ENCODE data around the gene VIPR2. TPM values are rescaled to one million over a fixed set of nuclear protein-coding genes. Genes with fewer than 3 reads are reported as not detected.

The VIPR2 gene
- total and polyA plus RNA-seq, 2 experiments from 2014 or later, result 1.3 to 2.7 TPM

GRCh38 chr7:159191236-159191635, 46.6 kb upstream of the VIPR2 start:
- Histone ChIP-seq H3K27ac (ENCODE audit: low read depth) (no peak overlapping the region), H3K9me2 (ENCODE audit: insufficient read depth) (no peaks in the 10 kb centered on the region), H3F3A (replicated peaks; ENCODE audit: low read depth) (no peaks in the 10 kb centered on the region), H3K4me3 (no peak overlapping the region), H3K79me2 (replicated peaks; ENCODE audit: insufficient read depth) (no peaks in the 10 kb centered on the region), H3K4me1 (ENCODE audit: insufficient read depth) (no peaks in the 10 kb centered on the region), H3K36me3 (ENCODE audit: insufficient read depth) (0 out of 2 replicates have a peak, but pooled peaks cover 8% of the 10 kb centered on the region), H3K4me2 (no peak overlapping the region), H3K27me3 (ENCODE audit: insufficient read depth) (no peaks in the 10 kb centered on the region), H4K20me1 (replicated peaks; ENCODE audit: insufficient read depth) (no peaks in the 10 kb centered on the region), H2AFZ (no peak overlapping the region)
- ATAC-seq (no peak), DNase-seq (ENCODE audit: low spot score) (no peak)
- Mint-ChIP-seq H3K27me3 (ENCODE audit: insufficient read depth, low read depth, poor library complexity) (peaks cover 2% of the 10 kb centered on the region), H3K4me3 (no peak overlapping the region), H3K4me1 (peaks cover 2% of the 10 kb centered on the region; the same call in 1 of the 3 replicates), H3K36me3 (ENCODE audit: low read depth) (peaks cover 25% of the 10 kb centered on the region), H3K27ac (no peak overlapping the region), H3K9me3 (peaks cover 91% of the 10 kb centered on the region)
- TF ChIP-seq NANOG (IDR thresholded peaks at IDR 0.05; ENCODE audit: borderline replicate concordance), result no peak
- no peak for TF ChIP-seq ETS1 (IDR thresholded peaks at IDR 0.05)
- TF ChIP-seq ZNF331 (CRISPR knock-in tag; IDR thresholded peaks at IDR 0.05; ENCODE audit: low read depth), result no peak
- no peak for TF ChIP-seq JUNB (IDR thresholded peaks at IDR 0.05; ENCODE audit: unreplicated experiment)
- TF ChIP-seq, protein P1, sequence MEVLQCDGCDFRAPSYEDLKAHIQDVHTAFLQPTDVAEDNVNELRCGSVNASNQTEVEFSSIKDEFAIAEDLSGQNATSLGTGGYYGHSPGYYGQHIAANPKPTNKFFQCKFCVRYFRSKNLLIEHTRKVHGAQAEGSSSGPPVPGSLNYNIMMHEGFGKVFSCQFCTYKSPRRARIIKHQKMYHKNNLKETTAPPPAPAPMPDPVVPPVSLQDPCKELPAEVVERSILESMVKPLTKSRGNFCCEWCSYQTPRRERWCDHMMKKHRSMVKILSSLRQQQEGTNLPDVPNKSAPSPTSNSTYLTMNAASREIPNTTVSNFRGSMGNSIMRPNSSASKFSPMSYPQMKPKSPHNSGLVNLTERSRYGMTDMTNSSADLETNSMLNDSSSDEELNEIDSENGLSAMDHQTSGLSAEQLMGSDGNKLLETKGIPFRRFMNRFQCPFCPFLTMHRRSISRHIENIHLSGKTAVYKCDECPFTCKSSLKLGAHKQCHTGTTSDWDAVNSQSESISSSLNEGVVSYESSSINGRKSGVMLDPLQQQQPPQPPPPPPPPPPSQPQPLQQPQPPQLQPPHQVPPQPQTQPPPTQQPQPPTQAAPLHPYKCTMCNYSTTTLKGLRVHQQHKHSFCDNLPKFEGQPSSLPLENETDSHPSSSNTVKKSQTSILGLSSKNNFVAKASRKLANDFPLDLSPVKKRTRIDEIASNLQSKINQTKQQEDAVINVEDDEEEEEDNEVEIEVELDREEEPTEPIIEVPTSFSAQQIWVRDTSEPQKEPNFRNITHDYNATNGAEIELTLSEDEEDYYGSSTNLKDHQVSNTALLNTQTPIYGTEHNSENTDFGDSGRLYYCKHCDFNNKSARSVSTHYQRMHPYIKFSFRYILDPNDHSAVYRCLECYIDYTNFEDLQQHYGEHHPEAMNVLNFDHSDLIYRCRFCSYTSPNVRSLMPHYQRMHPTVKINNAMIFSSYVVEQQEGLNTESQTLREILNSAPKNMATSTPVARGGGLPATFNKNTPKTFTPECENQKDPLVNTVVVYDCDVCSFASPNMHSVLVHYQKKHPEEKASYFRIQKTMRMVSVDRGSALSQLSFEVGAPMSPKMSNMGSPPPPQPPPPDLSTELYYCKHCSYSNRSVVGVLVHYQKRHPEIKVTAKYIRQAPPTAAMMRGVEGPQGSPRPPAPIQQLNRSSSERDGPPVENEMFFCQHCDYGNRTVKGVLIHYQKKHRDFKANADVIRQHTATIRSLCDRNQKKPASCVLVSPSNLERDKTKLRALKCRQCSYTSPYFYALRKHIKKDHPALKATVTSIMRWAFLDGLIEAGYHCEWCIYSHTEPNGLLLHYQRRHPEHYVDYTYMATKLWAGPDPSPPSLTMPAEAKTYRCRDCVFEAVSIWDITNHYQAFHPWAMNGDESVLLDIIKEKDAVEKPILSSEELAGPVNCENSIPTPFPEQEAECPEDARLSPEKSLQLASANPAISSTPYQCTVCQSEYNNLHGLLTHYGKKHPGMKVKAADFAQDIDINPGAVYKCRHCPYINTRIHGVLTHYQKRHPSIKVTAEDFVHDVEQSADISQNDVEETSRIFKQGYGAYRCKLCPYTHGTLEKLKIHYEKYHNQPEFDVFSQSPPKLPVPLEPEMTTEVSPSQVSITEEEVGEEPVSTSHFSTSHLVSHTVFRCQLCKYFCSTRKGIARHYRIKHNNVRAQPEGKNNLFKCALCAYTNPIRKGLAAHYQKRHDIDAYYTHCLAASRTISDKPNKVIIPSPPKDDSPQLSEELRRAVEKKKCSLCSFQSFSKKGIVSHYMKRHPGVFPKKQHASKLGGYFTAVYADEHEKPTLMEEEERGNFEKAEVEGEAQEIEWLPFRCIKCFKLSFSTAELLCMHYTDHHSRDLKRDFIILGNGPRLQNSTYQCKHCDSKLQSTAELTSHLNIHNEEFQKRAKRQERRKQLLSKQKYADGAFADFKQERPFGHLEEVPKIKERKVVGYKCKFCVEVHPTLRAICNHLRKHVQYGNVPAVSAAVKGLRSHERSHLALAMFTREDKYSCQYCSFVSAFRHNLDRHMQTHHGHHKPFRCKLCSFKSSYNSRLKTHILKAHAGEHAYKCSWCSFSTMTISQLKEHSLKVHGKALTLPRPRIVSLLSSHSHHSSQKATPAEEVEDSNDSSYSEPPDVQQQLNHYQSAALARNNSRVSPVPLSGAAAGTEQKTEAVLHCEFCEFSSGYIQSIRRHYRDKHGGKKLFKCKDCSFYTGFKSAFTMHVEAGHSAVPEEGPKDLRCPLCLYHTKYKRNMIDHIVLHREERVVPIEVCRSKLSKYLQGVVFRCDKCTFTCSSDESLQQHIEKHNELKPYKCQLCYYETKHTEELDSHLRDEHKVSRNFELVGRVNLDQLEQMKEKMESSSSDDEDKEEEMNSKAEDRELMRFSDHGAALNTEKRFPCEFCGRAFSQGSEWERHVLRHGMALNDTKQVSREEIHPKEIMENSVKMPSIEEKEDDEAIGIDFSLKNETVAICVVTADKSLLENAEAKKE (CRISPR knock-in tag; IDR thresholded peaks at IDR 0.05), result no peak

DNA sequence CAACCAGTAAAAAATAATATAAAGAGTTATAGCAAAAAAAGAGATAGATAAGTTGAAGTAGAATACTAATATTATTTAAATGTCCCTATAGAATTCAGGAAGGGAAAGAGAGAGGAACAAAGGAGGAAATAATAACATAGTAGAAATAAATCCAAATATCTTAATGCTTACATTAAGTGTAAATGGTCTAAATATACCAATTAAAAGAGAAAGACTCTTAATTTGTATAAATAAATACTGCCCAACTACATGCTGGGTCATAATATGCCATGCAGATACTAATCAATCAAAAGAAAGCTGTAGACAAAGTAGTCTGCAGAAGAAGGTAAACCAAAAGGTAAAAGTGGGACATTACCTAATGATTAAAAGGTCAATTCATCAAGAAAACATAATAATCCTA, 43.3 kb upstream of the VIPR2 start:
- no peaks in the 10 kb centered on the region for H4K20me1 ChIP-seq (replicated peaks; ENCODE audit: insufficient read depth)
- no peaks in the 10 kb centered on the region for H3K9me2 ChIP-seq (ENCODE audit: insufficient read depth)
- peaks cover 2% of the 10 kb centered on the region; the same call in 1 of the 3 replicates for H3K4me1 Mint-ChIP-seq
- peaks cover 8% of the 10 kb centered on the region; the same call in 1 of the 2 replicates for H3K36me3 ChIP-seq (ENCODE audit: insufficient read depth)
- no peaks in the 10 kb centered on the region for H3K27me3 ChIP-seq (ENCODE audit: insufficient read depth)
- no peaks in the 10 kb centered on the region for H3F3A ChIP-seq (replicated peaks; ENCODE audit: low read depth)
- no peak overlapping the region for H3K4me2 ChIP-seq
- H2AFZ ChIP-seq, result no peak overlapping the region
- no peaks in the 10 kb centered on the region for H3K4me1 ChIP-seq (ENCODE audit: insufficient read depth)
- H3K79me2 ChIP-seq (replicated peaks; ENCODE audit: insufficient read depth), result no peaks in the 10 kb centered on the region
- TF ChIP-seq EZH2 (IDR thresholded peaks at IDR 0.05; ENCODE audit: low read depth, unreplicated experiment) (no peak), ZNF331 (CRISPR knock-in tag; IDR thresholded peaks at IDR 0.05; ENCODE audit: low read depth) (no peak), JUNB (IDR thresholded peaks at IDR 0.05; ENCODE audit: unreplicated experiment) (no peak), CREB1 (CRISPR knock-in tag; IDR thresholded peaks at IDR 0.05; ENCODE audit: low read depth) (no peak), EZH2phosphoT487 (IDR thresholded peaks at IDR 0.05; ENCODE audit: unreplicated experiment) (no peak)
- TF ChIP-seq, protein P2, sequence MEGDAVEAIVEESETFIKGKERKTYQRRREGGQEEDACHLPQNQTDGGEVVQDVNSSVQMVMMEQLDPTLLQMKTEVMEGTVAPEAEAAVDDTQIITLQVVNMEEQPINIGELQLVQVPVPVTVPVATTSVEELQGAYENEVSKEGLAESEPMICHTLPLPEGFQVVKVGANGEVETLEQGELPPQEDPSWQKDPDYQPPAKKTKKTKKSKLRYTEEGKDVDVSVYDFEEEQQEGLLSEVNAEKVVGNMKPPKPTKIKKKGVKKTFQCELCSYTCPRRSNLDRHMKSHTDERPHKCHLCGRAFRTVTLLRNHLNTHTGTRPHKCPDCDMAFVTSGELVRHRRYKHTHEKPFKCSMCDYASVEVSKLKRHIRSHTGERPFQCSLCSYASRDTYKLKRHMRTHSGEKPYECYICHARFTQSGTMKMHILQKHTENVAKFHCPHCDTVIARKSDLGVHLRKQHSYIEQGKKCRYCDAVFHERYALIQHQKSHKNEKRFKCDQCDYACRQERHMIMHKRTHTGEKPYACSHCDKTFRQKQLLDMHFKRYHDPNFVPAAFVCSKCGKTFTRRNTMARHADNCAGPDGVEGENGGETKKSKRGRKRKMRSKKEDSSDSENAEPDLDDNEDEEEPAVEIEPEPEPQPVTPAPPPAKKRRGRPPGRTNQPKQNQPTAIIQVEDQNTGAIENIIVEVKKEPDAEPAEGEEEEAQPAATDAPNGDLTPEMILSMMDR (conservative IDR thresholded peaks at IDR 0.05; ENCODE audit: low read depth in 2 of 2), result no peak
- ATAC-seq (no peak), DNase-seq (ENCODE audit: low spot score) (no peak)
- H3K9me3 Mint-ChIP-seq, result peaks cover 91% of the 10 kb centered on the region
- no peak overlapping the region for H3K4me3 ChIP-seq
- no peak overlapping the region for H3K27ac Mint-ChIP-seq
- H3K4me3 Mint-ChIP-seq, result no peak overlapping the region
- H3K36me3 Mint-ChIP-seq (ENCODE audit: low read depth), result peaks cover 32% of the 10 kb centered on the region
- peaks cover 2% of the 10 kb centered on the region for H3K27me3 Mint-ChIP-seq (ENCODE audit: insufficient read depth, low read depth, poor library complexity)
- H3K27ac ChIP-seq (ENCODE audit: low read depth), result no peak overlapping the region

All from GM23338 (cell line).